K562 (cell line): ENCODE data around the gene NHLH1. TPM values are rescaled to one million over a fixed set of nuclear protein-coding genes. Genes with fewer than 3 reads are reported as not detected.

Experiments used
- ATAC-seq: fragments of 200-7000 bp; cut with Tn5 transposase; 3 replicates; pipeline ENCODE4 v1.9.1; 2020; ENCODE audit warnings: moderate library complexity
- BruUV-seq: library from RNA; stranded (reverse); fragments of 400-500 nt; replicated peaks from 2 replicates; lab custom pipeline; 2021; lab: Mats Ljungman, UMichigan
- CTCF ChIA-PET: fragments of 300-600 bp; formaldehyde crosslinking; extraction: SDS; loops from one replicate; lab custom pipeline; 2021; ENCODE audit warnings: low intra/inter-chr PET ratio; lab: Yijun Ruan, JAX
- POLR2A ChIA-PET: fragments of 300-600, 350-650 bp; sonication (Branson Sonifier 250); formaldehyde crosslinking; extraction: SDS; loops from one replicate; lab custom pipeline; 2021; ENCODE audit warnings: antibody characterized with exemption, inconsistent platforms; lab: Yijun Ruan, JAX
- DNase-seq, 4 experiments: peaks; one replicate each; pipeline versions ENCODE4 v3.0.0 to v3.0.0-alpha.2; 2011 to 2018; ENCODE audit warnings: low spot score in 3 of 4, mixed read lengths in 3 of 4; ENCODE audit errors: extremely low read depth in 1 of 4
- FAIRE-seq: peaks from 2 replicates; lab custom pipeline; 2011; peaks lifted over from hg19 to GRCh38; lab: Jason Lieb, UNC
- H2AFZ ChIP-seq: 2 replicates; pipeline ENCODE4 v1.6.0; 2011; ENCODE audit warnings: low read depth, low read length, control low read depth, inconsistent platforms
- H3K27ac ChIP-seq: fragments of 200-600 bp; 3 replicates; pipeline ENCODE4 v1.8.0; 2011; ENCODE audit warnings: low read depth, mild to moderate bottlenecking, control low read depth, inconsistent platforms, low read length, moderate library complexity, mixed read lengths; ENCODE audit errors: extremely low read depth
- H3K27me3 ChIP-seq, 2 experiments: fragments of 300-600 bp in 1 of 2; 2 replicates in 1 of 2; 3 replicates in 1 of 2; pipeline versions ENCODE4 v1.6.0 to v1.8.0; 2011; ENCODE audit warnings: inconsistent platforms in 2 of 2, low read length in 2 of 2, mild to moderate bottlenecking in 1 of 2, mixed read lengths in 1 of 2, moderate library complexity in 1 of 2; ENCODE audit not compliant: control insufficient read depth in 2 of 2, insufficient read depth in 2 of 2
- H3K36me3 ChIP-seq: fragments of 300-600 bp; 3 replicates; pipeline ENCODE4 v1.8.0; 2011; ENCODE audit warnings: mild to moderate bottlenecking, low read length, inconsistent platforms; ENCODE audit not compliant: control insufficient read depth, insufficient read depth
- H3K4me1 ChIP-seq, 2 experiments: fragments of 200-600 bp in 1 of 2; replicated peaks in 1 of 2; 2 replicates in 1 of 2; 3 replicates in 1 of 2; pipeline versions ENCODE4 v1.5.1 to v1.8.0; 2011; ENCODE audit warnings: inconsistent platforms in 2 of 2, low read length in 2 of 2, mild to moderate bottlenecking in 1 of 2, mixed read lengths in 1 of 2, moderate library complexity in 1 of 2; ENCODE audit not compliant: control insufficient read depth in 2 of 2, insufficient read depth in 2 of 2
- H3K4me2 ChIP-seq: 2 replicates; pipeline ENCODE4 v1.6.1; 2011; ENCODE audit warnings: low read length, control low read depth, inconsistent platforms, mixed read lengths; ENCODE audit not compliant: insufficient read depth
- H3K4me3 ChIP-seq: fragments of 200-600 bp; sonication (generic), shearing (Covaris generic); 2 replicates; pipeline ENCODE4 v1.5.1; 2016; ENCODE audit warnings: control low read depth, inconsistent platforms
- H3K79me2 ChIP-seq: fragments of 200-600 bp; 3 replicates; pipeline ENCODE4 v1.8.0; 2011; ENCODE audit warnings: low read length, inconsistent platforms; ENCODE audit not compliant: control insufficient read depth, insufficient read depth
- H3K9ac ChIP-seq, 2 experiments: 2 replicates each; pipeline versions ENCODE4 v1.6.0 to v1.6.1; 2011; ENCODE audit warnings: low read depth in 2 of 2, low read length in 2 of 2, control low read depth in 1 of 2, inconsistent platforms in 1 of 2, mild to moderate bottlenecking in 1 of 2, mixed read lengths in 1 of 2; ENCODE audit not compliant: insufficient read depth in 1 of 2
- H3K9me1 ChIP-seq: one replicate; pipeline ENCODE4 v1.6.0; 2011; ENCODE audit warnings: inconsistent platforms, mild to moderate bottlenecking, low read length, moderate library complexity; ENCODE audit not compliant: control insufficient read depth, insufficient read depth
- H3K9me3 ChIP-seq: replicated peaks from 2 replicates; pipeline ENCODE4 v1.5.1; 2011; ENCODE audit warnings: low read depth, low read length, inconsistent platforms; ENCODE audit not compliant: control insufficient read depth, insufficient read depth
- H4K20me1 ChIP-seq: replicated peaks from 2 replicates; pipeline ENCODE4 v1.6.1; 2011; ENCODE audit warnings: low read length, inconsistent platforms, mixed read lengths; ENCODE audit not compliant: control insufficient read depth, insufficient read depth
- FOXP4 ChIP-seq: sonication (generic); formaldehyde crosslinking; IDR thresholded peaks from 2 replicates; pipeline ENCODE4 v1.8.0; 2022; ENCODE audit warnings: mild to moderate bottlenecking, missing genetic modification reagents, borderline replicate concordance
- MTA3 ChIP-seq: fragments of 450-650 bp; formaldehyde crosslinking; IDR thresholded peaks from 2 replicates; pipeline ENCODE4 v1.6.1; 2017; ENCODE audit warnings: mild to moderate bottlenecking, borderline replicate concordance
- PCBP1 ChIP-seq: fragments of 200-400 bp; formaldehyde crosslinking; IDR thresholded peaks from 2 replicates; pipeline ENCODE4 v1.6.1; 2018; ENCODE audit warnings: mild to moderate bottlenecking, low read depth, low read length; ENCODE audit not compliant: poor library complexity, severe bottlenecking
- PURB ChIP-seq: sonication (generic); formaldehyde crosslinking; IDR thresholded peaks from 2 replicates; pipeline ENCODE4 v1.9.0; 2021; ENCODE audit warnings: low read depth, mild to moderate bottlenecking, missing genetic modification reagents
- REST ChIP-seq, 2 experiments: fragments of 450-650 bp; formaldehyde crosslinking in 1 of 2; IDR thresholded peaks; 2 replicates each; pipeline versions ENCODE4 v1.4.0 to v1.6.1; 2014 to 2020; ENCODE audit warnings: mild to moderate bottlenecking in 2 of 2, borderline replicate concordance in 1 of 2, low read depth in 1 of 2
- RFX1 ChIP-seq: fragments of 450-650 bp; IDR thresholded peaks from 2 replicates; pipeline ENCODE4 v1.6.1; 2016; ENCODE audit warnings: mild to moderate bottlenecking, moderate library complexity
- SNAPC5 ChIP-seq: fragments of 250-450 bp; sonication (Bioruptor Pico); IDR thresholded peaks from 2 replicates; pipeline ENCODE4 v1.8.0; 2021; ENCODE audit warnings: moderate library complexity, mild to moderate bottlenecking, inconsistent platforms
- TARDBP ChIP-seq: fragments of 450-650 bp; IDR thresholded peaks from 2 replicates; pipeline ENCODE4 v1.6.1; 2016
- THRB ChIP-seq: fragments of 450-650 bp; formaldehyde crosslinking; conservative IDR thresholded peaks from 2 replicates; pipeline ENCODE4 v1.4.0; 2022; ENCODE audit warnings: mild to moderate bottlenecking, missing genetic modification characterization
- TRIM24 ChIP-seq, 2 experiments: fragments of 450-650 bp; IDR thresholded peaks; 2 replicates each; pipeline ENCODE4 v1.6.1; 2016
- ZNF507 ChIP-seq: conservative IDR thresholded peaks from 2 replicates; pipeline ENCODE4 v1.6.1; 2017; ENCODE audit warnings: missing genetic modification characterization, missing compliant biosample characterization
- whole genome bisulfite sequencing: fragments of 100-300 bp; shearing (Covaris generic); methylation state at CpG from one replicate; pipeline ENCODE4 v1.1.6; 2016; ENCODE audit warnings: low coverage, mixed read lengths; ENCODE audit not compliant: insufficient coverage; ENCODE audit errors: missing lambda C conversion rate; 5-methylcytosine and 5-hydroxymethylcytosine counted together
- in situ Hi-C: fragments of 300-500 bp; cut with MboI; formaldehyde crosslinking; loops from 4 replicates; pipeline ENCODE4 v1.15.0; 2018; ENCODE audit warnings: inconsistent platforms, mixed read lengths
- intact Hi-C: fragments of 100-400 bp; cut with micrococcal nuclease; formaldehyde crosslinking; loops from 2 replicates; pipeline ENCODE4 v1.14.2; 2022
- polyA plus RNA-seq, 8 experiments: library from polyadenylated mRNA; depleted of rRNA in 4 of 8; stranded (reverse) in 5 of 8; unstranded in 3 of 8; fragments of >200 nt; fragmentation: Nextera tagmentation in 2 of 8; fragmentation: Illumina TruSeq in 1 of 8; extraction: Ambion mirVana in 2 of 8; extraction: Trizol in 1 of 8; gene quantifications; 2 replicates each; pipeline versions ENCODE4 v1.2.1 to v1.2.3, GENCODE V29; 2011 to 2014; ENCODE audit warnings: inconsistent platforms in 1 of 8, missing spikeins in 1 of 8
- total RNA-seq, 7 experiments: library from RNA; depleted of rRNA in 6 of 7; stranded (reverse); fragments of >200 nt in 6 of 7; fragmentation: Illumina TruSeq in 2 of 7; extraction: Trizol in 2 of 7; gene quantifications; 2 replicates each; pipeline versions ENCODE4 v1.2.1 to v1.2.3, GENCODE V29; 2011 to 2021; ENCODE audit warnings: low replicate concordance in 1 of 7

NHLH1 gene
- total and polyA plus RNA-seq, 9 of the 15 experiments (the other 6 are each of a cell fraction or from before 2014, with no cell fraction given): 0.09 to 1.3 (median 0.35) TPM; not detected in 1

- ChIA-PET POLR2A (interaction anchor here (1.1 kb wide), 1 partner anchor 11 kb away, joined by 3 read pairs; no protein-coding TSS in a partner anchor), CTCF (no interaction called here)
- DNase-seq: no peak
- no peak overlapping the region for H3K4me3 ChIP-seq
- BruUV-seq: no TSS peak
- H3K36me3 ChIP-seq: peaks cover 68% of the 10 kb centered on the region
- in situ Hi-C loops (no loop called here), intact Hi-C loops (no loop called here)
- peaks cover 0 to 11% of the 10 kb centered on the region in 2 experiments; a peak in 2 of 5 replicates for H3K4me1 ChIP-seq
- no peak for FAIRE-seq
- no peaks in the 10 kb centered on the region for H4K20me1 ChIP-seq
- peaks cover 55% of the 10 kb centered on the region for H3K79me2 ChIP-seq
- no peaks in the 10 kb centered on the region for H3K9me3 ChIP-seq
- H3K9me1 ChIP-seq: no peaks in the 10 kb centered on the region
- no peak overlapping the region for H3K9ac ChIP-seq
- ATAC-seq: no peak
- WGBS: 91% methylated on average over 4 of the region's 4 CpGs
- H3K27ac ChIP-seq: no peak overlapping the region
- no peaks in the 10 kb centered on the region for H3K27me3 ChIP-seq
- no peak overlapping the region for H2AFZ ChIP-seq
- H3K4me2 ChIP-seq: no peak overlapping the region
- TF ChIP-seq THRB (CRISPR knock-in tag) (no peak), TRIM24 (IDR thresholded peaks at IDR 0.05) (no peak), FOXP4 (CRISPR knock-in tag) (no peak), SNAPC5 (CRISPR knock-in tag) (no peak), RFX1 (no peak), REST (IDR thresholded peaks at IDR 0.05; ENCODE audit: borderline replicate concordance) (no peak), REST (CRISPR knock-in tag; IDR thresholded peaks at IDR 0.05; ENCODE audit: low read depth) (no peak), PURB (CRISPR knock-in tag) (no peak), PCBP1 (no peak), MTA3 (no peak), ZNF507 (tag) (no peak), TARDBP (no peak)
Observed at GRCh38 chr1:160338580-160338979, 28.3 kb upstream of the NHLH1 start.
